ENCODE data around the gene GPR150. TPM values are rescaled to one million over a fixed set of nuclear protein-coding genes. Genes with fewer than 3 reads are reported as not detected.

Gene GPR150
- total RNA-seq: 1 to 10 TPM in 1 of 4 donors, under 1 TPM in 1, not detected in 2; 0.95 to 4.1 TPM

DNA sequence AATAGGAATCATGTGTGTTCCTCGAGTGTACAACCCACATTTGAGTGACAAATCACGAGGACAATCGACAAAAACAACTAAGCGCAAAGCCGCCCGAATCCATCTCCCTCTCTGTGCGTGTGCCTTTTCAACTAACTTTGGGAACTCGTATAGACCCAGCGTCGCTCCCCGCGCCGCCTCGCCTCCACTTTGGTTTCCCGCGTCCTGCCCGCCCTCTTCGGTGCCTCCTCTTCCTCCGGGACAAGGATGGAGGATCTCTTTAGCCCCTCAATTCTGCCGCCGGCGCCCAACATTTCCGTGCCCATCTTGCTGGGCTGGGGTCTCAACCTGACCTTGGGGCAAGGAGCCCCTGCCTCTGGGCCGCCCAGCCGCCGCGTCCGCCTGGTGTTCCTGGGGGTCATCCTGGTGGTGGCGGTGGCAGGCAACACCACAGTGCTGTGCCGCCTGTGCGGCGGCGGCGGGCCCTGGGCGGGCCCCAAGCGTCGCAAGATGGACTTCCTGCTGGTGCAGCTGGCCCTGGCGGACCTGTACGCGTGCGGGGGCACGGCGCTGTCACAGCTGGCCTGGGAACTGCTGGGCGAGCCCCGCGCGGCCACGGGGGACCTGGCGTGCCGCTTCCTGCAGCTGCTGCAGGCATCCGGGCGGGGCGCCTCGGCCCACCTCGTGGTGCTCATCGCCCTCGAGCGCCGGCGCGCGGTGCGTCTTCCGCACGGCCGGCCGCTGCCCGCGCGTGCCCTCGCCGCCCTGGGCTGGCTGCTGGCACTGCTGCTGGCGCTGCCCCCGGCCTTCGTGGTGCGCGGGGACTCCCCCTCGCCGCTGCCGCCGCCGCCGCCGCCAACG, at the start of gene GPR150:
TSS of gene GPR150 (plus strand) at position 58 of the 840 bp plus-strand sequence. CDS start at position 247, 189 bp downstream.
- peak; percentile 48 to 83 (median 69) for DNase-seq
- peak within 1 kb of the TSS in 3 of 4 donors; percentile 23 to 67 (median 36) for H3K27ac ChIP-seq
- H3K36me3 ChIP-seq: no peaks in the 10 kb centered on the region

GRCh38 chr5:95572016-95572415, 47.9 kb upstream of the GPR150 start:
- H3K27me3 ChIP-seq: no peaks in the 10 kb centered on the region
- no peaks in the 10 kb centered on the region for H3K36me3 ChIP-seq
- no peak overlapping the region for H3K27ac ChIP-seq
- no peak for TF ChIP-seq POLR2A (IDR thresholded peaks at IDR 0.05)
- TF ChIP-seq CTCF (IDR thresholded peaks at IDR 0.05): no peak
- no peak overlapping the region for H3K4me3 ChIP-seq
- no peaks in the 10 kb centered on the region for H3K4me1 ChIP-seq
- DNase-seq: no peak
- no peaks in the 10 kb centered on the region for H3K9me3 ChIP-seq

More for the DNA sequence above, at the start of gene GPR150:
- TF ChIP-seq CTCF (IDR thresholded peaks at IDR 0.05) (peak in 2 of 6 experiments; percentile 7 to 19), POLR2A (IDR thresholded peaks at IDR 0.05) (no peak)
- no peaks in the 10 kb centered on the region for H3K9me3 ChIP-seq
- peaks cover 0 to 21% (median 2%) of the 10 kb centered on the region in 4 donors for H3K4me1 ChIP-seq
- H3K4me3 ChIP-seq: peak within 1 kb of the TSS; percentile 51 to 70 (median 62)
- no peaks in the 10 kb centered on the region for H3K27me3 ChIP-seq

DNA sequence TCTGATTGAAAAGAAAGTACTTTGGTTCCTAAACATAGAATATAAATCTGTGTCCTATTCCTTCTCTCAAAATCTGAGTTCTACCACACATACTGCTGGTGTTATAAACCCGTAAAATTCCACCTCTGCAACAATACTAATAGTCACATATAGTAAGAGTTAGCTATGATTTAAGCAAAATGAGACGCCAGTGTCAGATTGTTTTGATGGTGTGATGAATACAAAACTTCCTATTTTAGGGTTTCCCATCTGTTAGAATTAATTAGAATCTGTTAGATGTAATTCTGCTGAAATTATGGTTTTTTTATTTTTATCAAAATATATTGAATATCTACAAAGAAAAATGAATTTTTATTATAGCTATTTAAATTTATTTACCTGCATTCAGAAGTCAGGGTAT, 38.3 kb upstream of the GPR150 start:
- Histone ChIP-seq H3K9me3 (no peaks in the 10 kb centered on the region), H3K27me3 (no peaks in the 10 kb centered on the region), H3K4me3 (no peak overlapping the region), H3K36me3 (no peaks in the 10 kb centered on the region), H3K4me1 (no peaks in the 10 kb centered on the region), H3K27ac (no peak overlapping the region)
- DNase-seq: no peak
- TF ChIP-seq POLR2A (IDR thresholded peaks at IDR 0.05): no peak
- no peak for TF ChIP-seq CTCF (IDR thresholded peaks at IDR 0.05)

DNA sequence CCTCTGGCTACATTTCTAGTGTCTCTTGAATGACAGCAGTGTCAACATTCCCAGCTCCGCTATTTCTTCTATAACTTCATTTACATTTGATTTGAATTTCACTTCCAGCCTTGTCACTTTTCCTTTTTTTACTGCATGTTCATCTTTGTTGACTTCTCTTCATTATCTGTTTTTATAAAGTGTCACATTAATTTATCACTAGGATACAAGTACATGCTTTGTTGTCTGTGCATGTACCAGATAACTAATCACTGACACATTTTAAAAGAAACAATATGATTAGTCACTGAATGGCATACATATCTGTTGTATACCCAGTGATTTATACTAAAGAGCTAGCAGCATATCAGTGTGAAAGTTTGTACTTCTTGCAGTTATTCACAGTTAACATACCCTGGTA, 35.9 kb upstream of the GPR150 start:
- H3K4me3 ChIP-seq: no peak overlapping the region
- DNase-seq: no peak
- TF ChIP-seq CTCF (IDR thresholded peaks at IDR 0.05) (no peak), POLR2A (IDR thresholded peaks at IDR 0.05) (no peak)
- H3K27ac ChIP-seq: no peak overlapping the region
- no peaks in the 10 kb centered on the region for H3K36me3 ChIP-seq
- H3K4me1 ChIP-seq: no peaks in the 10 kb centered on the region
- no peaks in the 10 kb centered on the region for H3K27me3 ChIP-seq
- H3K9me3 ChIP-seq: no peaks in the 10 kb centered on the region

DNA sequence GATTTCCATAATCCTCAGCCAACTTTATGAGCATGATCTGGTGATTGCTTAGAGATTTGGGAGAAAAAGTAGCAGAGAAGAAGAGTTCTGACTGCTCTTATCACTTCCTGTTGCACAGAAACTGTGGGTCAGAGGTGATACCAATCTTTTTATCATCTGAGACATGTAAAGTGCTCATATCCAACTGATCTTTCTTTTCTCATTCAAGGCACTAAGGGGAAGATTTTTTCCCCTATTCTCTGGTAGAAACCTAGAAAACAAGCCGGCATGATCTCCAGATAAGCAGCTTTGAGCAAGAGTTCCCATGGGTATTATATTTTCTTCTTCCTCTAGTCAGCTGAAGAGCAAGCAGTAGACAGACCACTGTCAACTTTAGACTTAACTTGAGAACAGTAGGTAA, 29.0 kb upstream of the GPR150 start:
- H3K27me3 ChIP-seq: no peaks in the 10 kb centered on the region
- H3K36me3 ChIP-seq: no peaks in the 10 kb centered on the region
- H3K4me1 ChIP-seq: no peaks in the 10 kb centered on the region
- H3K27ac ChIP-seq: no peak overlapping the region
- H3K9me3 ChIP-seq: no peaks in the 10 kb centered on the region
- no peak overlapping the region for H3K4me3 ChIP-seq
- no peak for DNase-seq
- TF ChIP-seq CTCF (IDR thresholded peaks at IDR 0.05) (no peak), POLR2A (IDR thresholded peaks at IDR 0.05) (no peak)

Data from Peyer's patch (tissue), 4 donors.